ENCODE results near the gene SRGAP1. TPM values are rescaled to one million over a fixed set of nuclear protein-coding genes. Genes with fewer than 3 reads are reported as not detected.

The SRGAP1 gene
- total RNA-seq, 1 donor from 2014 or later = 3.0 TPM

DNA sequence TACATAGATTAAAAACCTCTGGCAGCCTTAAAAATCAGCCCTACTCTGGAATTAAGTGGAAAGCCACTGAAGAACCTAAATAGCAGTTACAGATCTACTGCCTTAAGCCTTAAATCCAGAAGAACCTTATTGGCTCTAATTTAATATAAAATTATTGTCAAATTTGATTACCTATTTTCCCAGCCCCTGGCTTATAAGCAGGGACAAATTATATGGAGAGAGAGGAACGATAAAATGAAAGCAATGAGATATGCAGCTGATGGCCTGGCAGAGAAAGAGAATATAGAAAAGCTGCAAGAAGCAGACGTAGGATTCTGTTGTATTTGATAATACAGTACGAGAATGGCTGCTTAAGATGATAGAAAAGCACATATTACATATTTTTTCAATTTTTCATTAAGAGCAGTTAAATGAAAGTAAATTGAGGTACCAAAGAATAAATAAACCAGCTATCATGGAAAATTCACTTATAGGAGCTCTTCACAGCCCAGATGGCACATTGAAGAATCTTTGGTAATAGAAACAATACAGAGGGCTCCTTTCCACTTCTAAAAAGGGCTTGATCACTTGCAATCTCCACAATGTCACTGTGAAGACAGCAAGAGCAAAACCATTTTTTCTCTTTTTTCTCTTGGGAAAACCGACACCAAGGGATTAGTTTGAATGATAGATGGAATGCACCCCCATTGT is 248.2 kb downstream of the SRGAP1 start:
- H3F3A ChIP-seq (ENCODE audit: low read depth) = no peaks in the 10 kb centered on the region
- TF ChIP-seq, protein P1, sequence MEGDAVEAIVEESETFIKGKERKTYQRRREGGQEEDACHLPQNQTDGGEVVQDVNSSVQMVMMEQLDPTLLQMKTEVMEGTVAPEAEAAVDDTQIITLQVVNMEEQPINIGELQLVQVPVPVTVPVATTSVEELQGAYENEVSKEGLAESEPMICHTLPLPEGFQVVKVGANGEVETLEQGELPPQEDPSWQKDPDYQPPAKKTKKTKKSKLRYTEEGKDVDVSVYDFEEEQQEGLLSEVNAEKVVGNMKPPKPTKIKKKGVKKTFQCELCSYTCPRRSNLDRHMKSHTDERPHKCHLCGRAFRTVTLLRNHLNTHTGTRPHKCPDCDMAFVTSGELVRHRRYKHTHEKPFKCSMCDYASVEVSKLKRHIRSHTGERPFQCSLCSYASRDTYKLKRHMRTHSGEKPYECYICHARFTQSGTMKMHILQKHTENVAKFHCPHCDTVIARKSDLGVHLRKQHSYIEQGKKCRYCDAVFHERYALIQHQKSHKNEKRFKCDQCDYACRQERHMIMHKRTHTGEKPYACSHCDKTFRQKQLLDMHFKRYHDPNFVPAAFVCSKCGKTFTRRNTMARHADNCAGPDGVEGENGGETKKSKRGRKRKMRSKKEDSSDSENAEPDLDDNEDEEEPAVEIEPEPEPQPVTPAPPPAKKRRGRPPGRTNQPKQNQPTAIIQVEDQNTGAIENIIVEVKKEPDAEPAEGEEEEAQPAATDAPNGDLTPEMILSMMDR (IDR thresholded peaks at IDR 0.05) = no peak
- TF ChIP-seq EZH2phosphoT487 (IDR thresholded peaks at IDR 0.05) (no peak), EZH2 (IDR thresholded peaks at IDR 0.05) (no peak)
- no peaks in the 10 kb centered on the region for H3K4me1 ChIP-seq
- no peaks in the 10 kb centered on the region for H3K27me3 Mint-ChIP-seq (ENCODE audit: insufficient read depth, low read depth)
- DNase-seq (ENCODE audit: low spot score) = no peak
- no peak overlapping the region for H3K4me3 Mint-ChIP-seq
- no peaks in the 10 kb centered on the region for H3K27me3 ChIP-seq
- H3K4me2 ChIP-seq = no peak overlapping the region
- peaks cover 24% of the 10 kb centered on the region for H3K4me1 Mint-ChIP-seq
- H3K4me3 ChIP-seq = no peak overlapping the region
- no peaks in the 10 kb centered on the region for H3K9me3 Mint-ChIP-seq
- no peak overlapping the region for H3K27ac Mint-ChIP-seq
- H3K9ac ChIP-seq = no peak overlapping the region
- H2AFZ ChIP-seq (replicated peaks) = no peak overlapping the region
- H3K9me3 ChIP-seq (ENCODE audit: low read depth) = no peaks in the 10 kb centered on the region
- H3K36me3 Mint-ChIP-seq = peaks cover 7% of the 10 kb centered on the region
- H3K36me3 ChIP-seq = no peaks in the 10 kb centered on the region
- H3K27ac ChIP-seq = no peak overlapping the region
- H4K20me1 ChIP-seq (ENCODE audit: low read depth) = no peaks in the 10 kb centered on the region
- H3K79me2 ChIP-seq (ENCODE audit: low read depth) = no peaks in the 10 kb centered on the region

DNA sequence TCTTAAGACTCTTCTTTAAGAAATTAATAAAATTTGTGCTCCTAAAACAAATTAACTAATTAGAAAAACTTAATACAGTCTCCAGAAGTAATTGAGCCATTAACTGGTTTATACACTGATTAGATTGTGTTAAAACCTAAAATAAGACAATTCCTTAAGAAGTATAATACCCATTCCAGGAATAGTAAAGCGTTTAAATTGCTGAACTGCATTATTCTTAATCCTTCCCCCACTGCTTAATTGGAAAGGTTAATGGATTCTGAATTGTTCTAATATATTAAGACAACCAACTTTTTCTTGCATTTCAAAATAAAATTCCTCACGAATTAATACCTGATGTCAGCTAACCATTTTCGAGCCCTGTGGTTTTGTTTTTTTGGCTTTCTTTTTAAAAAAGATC is 249.2 kb downstream of the SRGAP1 start:
- Histone ChIP-seq H3K36me3 (no peaks in the 10 kb centered on the region), H4K20me1 (ENCODE audit: low read depth) (no peaks in the 10 kb centered on the region), H2AFZ (replicated peaks) (no peak overlapping the region), H3K4me3 (no peak overlapping the region), H3K79me2 (ENCODE audit: low read depth) (no peaks in the 10 kb centered on the region), H3K4me1 (no peaks in the 10 kb centered on the region), H3K9ac (no peak overlapping the region), H3K4me2 (no peak overlapping the region), H3K27ac (no peak overlapping the region), H3F3A (ENCODE audit: low read depth) (no peaks in the 10 kb centered on the region), H3K9me3 (ENCODE audit: low read depth) (no peaks in the 10 kb centered on the region), H3K27me3 (no peaks in the 10 kb centered on the region)
- H3K4me3 Mint-ChIP-seq = no peak overlapping the region
- no peaks in the 10 kb centered on the region for H3K9me3 Mint-ChIP-seq
- no peak overlapping the region for H3K27ac Mint-ChIP-seq
- peaks cover 9% of the 10 kb centered on the region for H3K36me3 Mint-ChIP-seq
- H3K4me1 Mint-ChIP-seq = peaks cover 16% of the 10 kb centered on the region
- H3K27me3 Mint-ChIP-seq (ENCODE audit: insufficient read depth, low read depth) = no peaks in the 10 kb centered on the region
- no peak for TF ChIP-seq EZH2phosphoT487 (IDR thresholded peaks at IDR 0.05)
- no peak for TF ChIP-seq EZH2 (IDR thresholded peaks at IDR 0.05)
- TF ChIP-seq, protein P1 (IDR thresholded peaks at IDR 0.05) = no peak
- DNase-seq (ENCODE audit: low spot score) = no peak

DNA sequence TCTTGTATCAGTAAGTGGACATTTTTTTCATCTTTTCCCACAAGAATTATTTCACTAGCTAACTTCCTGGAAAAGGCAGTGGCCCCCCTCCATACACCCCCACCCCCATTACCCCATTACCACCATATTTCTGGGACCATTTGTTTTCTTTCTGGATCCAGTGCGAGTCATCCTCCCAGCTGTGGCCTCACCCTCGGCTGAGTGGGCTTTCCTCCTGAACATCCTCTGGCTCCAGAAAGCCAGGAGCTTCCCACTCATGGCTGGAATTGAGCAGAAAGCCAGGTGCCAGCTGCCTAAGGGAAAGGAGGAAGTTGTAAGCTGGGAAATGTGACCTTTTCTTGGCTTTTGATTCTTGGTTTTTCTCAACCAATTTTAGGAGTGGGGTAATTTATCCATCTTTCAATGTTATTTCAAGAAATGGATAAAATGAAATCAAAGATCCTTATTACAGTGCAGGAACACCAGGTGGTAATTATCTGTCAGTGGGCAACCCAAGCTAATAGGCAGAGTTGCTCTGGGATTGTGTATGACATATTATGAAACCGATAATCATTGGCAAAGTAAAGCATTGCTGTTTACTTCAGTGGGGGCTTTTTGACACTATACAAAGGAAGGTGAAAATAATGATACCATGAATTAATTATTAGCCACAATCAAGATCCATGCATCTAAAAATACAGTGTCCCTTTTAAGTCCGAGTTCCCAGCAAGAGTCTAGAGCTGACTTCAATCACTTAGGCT is 253.0 kb downstream of the SRGAP1 start:
- no peak overlapping the region for H3K4me3 Mint-ChIP-seq
- H3K27ac Mint-ChIP-seq = no peak overlapping the region
- DNase-seq (ENCODE audit: low spot score) = no peak

More for the DNA sequence above, 253.0 kb downstream of the SRGAP1 start:
- H3K27me3 ChIP-seq = no peaks in the 10 kb centered on the region
- H3K9ac ChIP-seq = no peak overlapping the region
- no peaks in the 10 kb centered on the region for H3K9me3 ChIP-seq (ENCODE audit: low read depth)
- no peak overlapping the region for H3K4me2 ChIP-seq
- H3K36me3 ChIP-seq = no peaks in the 10 kb centered on the region
- H3K4me3 ChIP-seq = no peak overlapping the region
- H3K79me2 ChIP-seq (ENCODE audit: low read depth) = no peaks in the 10 kb centered on the region
- Mint-ChIP-seq H3K36me3 (peaks cover 11% of the 10 kb centered on the region), H3K27me3 (ENCODE audit: insufficient read depth, low read depth) (no peaks in the 10 kb centered on the region), H3K9me3 (no peaks in the 10 kb centered on the region), H3K4me1 (peaks cover 4% of the 10 kb centered on the region)
- no peaks in the 10 kb centered on the region for H3K4me1 ChIP-seq
- H3F3A ChIP-seq (ENCODE audit: low read depth) = no peaks in the 10 kb centered on the region
- no peak overlapping the region for H3K27ac ChIP-seq
- no peaks in the 10 kb centered on the region for H4K20me1 ChIP-seq (ENCODE audit: low read depth)
- no peak overlapping the region for H2AFZ ChIP-seq (replicated peaks)
- TF ChIP-seq EZH2 (IDR thresholded peaks at IDR 0.05) = no peak
- TF ChIP-seq, protein P1 (IDR thresholded peaks at IDR 0.05) = no peak
